ENCODE results near the gene TBC1D22A. TPM values are rescaled to one million over a fixed set of nuclear protein-coding genes. Genes with fewer than 3 reads are reported as not detected.

The TBC1D22A gene
- total RNA-seq, 1 donor from 2014 or later: 20.1 TPM

- intact Hi-C loops (cut with DNase I): no loop called here
- no peak for DNase-seq (ENCODE audit: low spot score)
Observed at GRCh38 chr22:46908641-46909107, 146.2 kb downstream of the TBC1D22A start.

- intact Hi-C loops (cut with DNase I): no loop called here
- no peak for DNase-seq (ENCODE audit: low spot score)
Observed at GRCh38 chr22:46909237-46910030, 147.0 kb downstream of the TBC1D22A start.

GRCh38 chr22:46910624-46911023, 148.2 kb downstream of the TBC1D22A start:
- intact Hi-C loops (cut with DNase I): no loop called here
- no peak for DNase-seq (ENCODE audit: low spot score)

GRCh38 chr22:46911346-46911745, 148.9 kb downstream of the TBC1D22A start:
- intact Hi-C loops (cut with DNase I): no loop called here
- DNase-seq (ENCODE audit: low spot score): no peak

- intact Hi-C loops (cut with DNase I): no loop called here
- no peak for DNase-seq (ENCODE audit: low spot score)
Observed at GRCh38 chr22:46913351-46913750, 150.9 kb downstream of the TBC1D22A start.

- no peak for DNase-seq (ENCODE audit: low spot score)
- intact Hi-C loops (cut with DNase I): no loop called here
Observed at GRCh38 chr22:46914481-46914880, 152.0 kb downstream of the TBC1D22A start.

GRCh38 chr22:46914916-46915894, 152.8 kb downstream of the TBC1D22A start:
- DNase-seq (ENCODE audit: low spot score): no peak
- intact Hi-C loops (cut with DNase I): no loop called here

- intact Hi-C loops (cut with DNase I): no loop called here
- DNase-seq (ENCODE audit: low spot score): no peak
Observed at GRCh38 chr22:46915950-46916730, 153.7 kb downstream of the TBC1D22A start.

- DNase-seq (ENCODE audit: low spot score): no peak
- intact Hi-C loops (cut with DNase I): no loop called here
Observed at GRCh38 chr22:46916886-46917770, 154.7 kb downstream of the TBC1D22A start.

GRCh38 chr22:46917771-46918101, 155.3 kb downstream of the TBC1D22A start:
- DNase-seq (ENCODE audit: low spot score): no peak
- intact Hi-C loops (cut with DNase I): no loop called here

GRCh38 chr22:46918197-46918596, 155.7 kb downstream of the TBC1D22A start:
- no peak for DNase-seq (ENCODE audit: low spot score)
- intact Hi-C loops (cut with DNase I): no loop called here

- intact Hi-C loops (cut with DNase I): no loop called here
- no peak for DNase-seq (ENCODE audit: low spot score)
Observed at GRCh38 chr22:46922037-46922436, 159.6 kb downstream of the TBC1D22A start.

- DNase-seq (ENCODE audit: low spot score): no peak
- intact Hi-C loops (cut with DNase I): no loop called here
Observed at GRCh38 chr22:46923394-46923793, 160.9 kb downstream of the TBC1D22A start.

- DNase-seq (ENCODE audit: low spot score): no peak
- intact Hi-C loops (cut with DNase I): no loop called here
Observed at GRCh38 chr22:46925818-46926217, 163.4 kb downstream of the TBC1D22A start.

GRCh38 chr22:46929046-46929709, 166.7 kb downstream of the TBC1D22A start:
- intact Hi-C loops (cut with DNase I): no loop called here
- DNase-seq (ENCODE audit: low spot score): no peak

- peak; percentile 64 for DNase-seq (ENCODE audit: low spot score)
- intact Hi-C loops (cut with DNase I): loop anchor here (10.0 kb wide), 1 partner anchor 245 kb away; no protein-coding TSS in a partner anchor
Observed at GRCh38 chr22:46929710-46930204, 167.3 kb downstream of the TBC1D22A start.

GRCh38 chr22:46931414-46931813, 169.0 kb downstream of the TBC1D22A start:
- no peak for DNase-seq (ENCODE audit: low spot score)
- intact Hi-C loops (cut with DNase I): loop anchor here (10.0 kb wide), 1 partner anchor 243 kb away; no protein-coding TSS in a partner anchor

GRCh38 chr22:46931881-46932280, 169.4 kb downstream of the TBC1D22A start:
- intact Hi-C loops (cut with DNase I): loop anchor here (10.0 kb wide), 1 partner anchor 243 kb away; no protein-coding TSS in a partner anchor
- no peak for DNase-seq (ENCODE audit: low spot score)
